ENCODE measurements around the gene MCTP1.

DNA sequence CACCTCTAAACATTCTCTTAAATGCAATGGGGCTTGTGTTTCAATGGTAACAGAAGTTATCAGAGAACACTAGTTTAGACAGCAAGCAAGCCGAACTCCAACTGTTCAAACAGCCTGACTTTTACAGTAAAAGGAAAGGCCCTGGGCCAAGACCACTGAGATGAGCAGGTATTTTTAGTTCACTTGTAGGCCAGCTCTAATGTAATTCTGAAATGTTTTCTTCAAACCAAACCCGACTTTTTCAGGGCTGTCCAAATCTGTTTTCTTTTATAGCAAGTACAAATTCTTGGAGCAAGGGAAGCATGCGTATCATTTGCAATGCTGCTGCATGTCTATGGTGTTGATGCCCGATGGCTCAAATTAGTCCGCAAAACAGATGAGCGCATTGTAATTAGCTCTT lies 473.6 kb downstream of the MCTP1 start:
- TF ChIP-seq, protein P1, sequence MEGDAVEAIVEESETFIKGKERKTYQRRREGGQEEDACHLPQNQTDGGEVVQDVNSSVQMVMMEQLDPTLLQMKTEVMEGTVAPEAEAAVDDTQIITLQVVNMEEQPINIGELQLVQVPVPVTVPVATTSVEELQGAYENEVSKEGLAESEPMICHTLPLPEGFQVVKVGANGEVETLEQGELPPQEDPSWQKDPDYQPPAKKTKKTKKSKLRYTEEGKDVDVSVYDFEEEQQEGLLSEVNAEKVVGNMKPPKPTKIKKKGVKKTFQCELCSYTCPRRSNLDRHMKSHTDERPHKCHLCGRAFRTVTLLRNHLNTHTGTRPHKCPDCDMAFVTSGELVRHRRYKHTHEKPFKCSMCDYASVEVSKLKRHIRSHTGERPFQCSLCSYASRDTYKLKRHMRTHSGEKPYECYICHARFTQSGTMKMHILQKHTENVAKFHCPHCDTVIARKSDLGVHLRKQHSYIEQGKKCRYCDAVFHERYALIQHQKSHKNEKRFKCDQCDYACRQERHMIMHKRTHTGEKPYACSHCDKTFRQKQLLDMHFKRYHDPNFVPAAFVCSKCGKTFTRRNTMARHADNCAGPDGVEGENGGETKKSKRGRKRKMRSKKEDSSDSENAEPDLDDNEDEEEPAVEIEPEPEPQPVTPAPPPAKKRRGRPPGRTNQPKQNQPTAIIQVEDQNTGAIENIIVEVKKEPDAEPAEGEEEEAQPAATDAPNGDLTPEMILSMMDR (conservative IDR thresholded peaks at IDR 0.05; ENCODE audit: low read length), result no peak
- TF ChIP-seq EZH2phosphoT487 (IDR thresholded peaks at IDR 0.05; ENCODE audit: borderline replicate concordance), result no peak
